H1 (cell line): ENCODE data around the gene ARAP3. TPM values are rescaled to one million over a fixed set of nuclear protein-coding genes. Genes with fewer than 3 reads are reported as not detected.

Source experiments
- CTCF ChIA-PET: fragments of 300-600 bp; sonication (Branson Sonifier 250); formaldehyde crosslinking; loops from one replicate; lab custom pipeline; 2021; ENCODE audit not compliant: partially characterized antibody; lab: Charles Lee
- POLR2A ChIA-PET: fragments of 300-600 bp; sonication (Branson Sonifier 250); formaldehyde crosslinking; loops from one replicate; lab custom pipeline; 2021; ENCODE audit warnings: inconsistent platforms; ENCODE audit not compliant: partially characterized antibody; lab: Charles Lee
- DNase-seq, 2 experiments: peaks; one replicate each; pipeline versions ENCODE4 v3.0.0 to v3.0.0-alpha.2; 2010 to 2022; ENCODE audit warnings: low spot score in 2 of 2, low read depth in 1 of 2, mixed read lengths in 1 of 2
- FAIRE-seq: peaks from 2 replicates; lab custom pipeline; 2011; peaks lifted over from hg19 to GRCh38; lab: Jason Lieb, UNC
- H2AFZ ChIP-seq: 2 replicates; pipeline ENCODE4 v1.8.1; 2012; ENCODE audit warnings: low read length, inconsistent platforms
- H2AK5ac ChIP-seq: 2 replicates; pipeline ENCODE4 v1.6.1; 2013; ENCODE audit warnings: low read depth, low read length
- H2BK120ac ChIP-seq: replicated peaks from 2 replicates; pipeline ENCODE3; 2013; ENCODE audit warnings: low read depth, low read length, inconsistent platforms
- H2BK12ac ChIP-seq: 2 replicates; pipeline ENCODE4 v1.6.1; 2013; ENCODE audit warnings: low read depth, low read length
- H2BK15ac ChIP-seq: 2 replicates; pipeline ENCODE4 v1.6.1; 2013; ENCODE audit warnings: low read length
- H2BK20ac ChIP-seq: 2 replicates; pipeline ENCODE4 v1.6.1; 2013; ENCODE audit warnings: low read length
- H2BK5ac ChIP-seq: 2 replicates; pipeline ENCODE4 v1.6.1; 2013; ENCODE audit warnings: low read depth, low read length
- H3K14ac ChIP-seq: 2 replicates; pipeline ENCODE4 v1.6.1; 2013; ENCODE audit warnings: inconsistent platforms; ENCODE audit not compliant: insufficient read length
- H3K18ac ChIP-seq: 2 replicates; pipeline ENCODE4 v1.6.1; 2013; ENCODE audit warnings: low read length; ENCODE audit errors: extremely low read depth
- H3K23ac ChIP-seq: 2 replicates; pipeline ENCODE4 v1.6.1; 2013; ENCODE audit warnings: inconsistent platforms; ENCODE audit not compliant: insufficient read length
- H3K23me2 ChIP-seq: 2 replicates; pipeline ENCODE4 v1.6.1; 2013; ENCODE audit warnings: low read depth, low read length
- H3K27ac ChIP-seq: 2 replicates; pipeline ENCODE4 v1.6.1; 2011; ENCODE audit warnings: low read depth, low read length, inconsistent platforms
- H3K27me3 ChIP-seq, 4 experiments: replicated peaks in 1 of 4; 1 replicate in 1 of 4; 2 replicates in 3 of 4; pipeline versions ENCODE4 v1.6.1 to v1.8.1; 2011 to 2013; ENCODE audit warnings: low read length in 3 of 4, mild to moderate bottlenecking in 3 of 4, inconsistent platforms in 2 of 4, mixed read lengths in 2 of 4, moderate library complexity in 1 of 4; ENCODE audit not compliant: control insufficient read depth in 3 of 4, insufficient read depth in 3 of 4; ENCODE audit errors: extremely low read depth in 1 of 4
- H3K36me3 ChIP-seq, 4 experiments: 2 replicates each; pipeline versions ENCODE4 v1.6.1 to v1.8.1; 2011 to 2013; ENCODE audit warnings: mild to moderate bottlenecking in 4 of 4, low read length in 3 of 4, moderate library complexity in 2 of 4, control low read depth in 1 of 4, inconsistent platforms in 1 of 4; ENCODE audit not compliant: insufficient read depth in 4 of 4, control insufficient read depth in 2 of 4
- H3K4ac ChIP-seq: replicated peaks from 2 replicates; pipeline ENCODE3; 2013; ENCODE audit warnings: low read length, low read depth, mixed read lengths, inconsistent platforms; ENCODE audit not compliant: insufficient read length
- H3K4me1 ChIP-seq, 4 experiments: replicated peaks in 1 of 4; 1 replicate in 1 of 4; 2 replicates in 3 of 4; pipeline versions ENCODE4 v1.6.1 to v1.8.1; 2011 to 2013; ENCODE audit warnings: low read length in 3 of 4, inconsistent platforms in 2 of 4, mixed read lengths in 1 of 4; ENCODE audit not compliant: insufficient read depth in 4 of 4, control insufficient read depth in 3 of 4
- H3K4me2 ChIP-seq, 2 experiments: 2 replicates each; pipeline versions ENCODE4 v1.6.1 to v1.8.1; 2011 to 2013; ENCODE audit warnings: low read depth in 2 of 2, low read length in 2 of 2, control low read depth in 1 of 2, inconsistent platforms in 1 of 2, mild to moderate bottlenecking in 1 of 2; ENCODE audit not compliant: insufficient read depth in 1 of 2
- H3K4me3 ChIP-seq, 4 experiments: fragments of 200-600, 300-600 bp in 1 of 4; sonication (generic), shearing (Covaris generic), sonication (Bioruptor Twin) in 1 of 4; 2 replicates each; pipeline versions ENCODE4 v1.5.1 to v1.8.1; 2011 to 2016; ENCODE audit warnings: low read length in 4 of 4, low read depth in 3 of 4, control low read depth in 2 of 4, inconsistent platforms in 2 of 4, mild to moderate bottlenecking in 2 of 4, mixed read lengths in 1 of 4, moderate library complexity in 1 of 4; ENCODE audit not compliant: insufficient read depth in 2 of 4; ENCODE audit errors: extremely low read depth in 1 of 4
- H3K56ac ChIP-seq: replicated peaks from 2 replicates; pipeline ENCODE3; 2013; ENCODE audit warnings: low read depth, mild to moderate bottlenecking, mixed read lengths, low read length, inconsistent platforms; ENCODE audit not compliant: insufficient read length
- H3K79me1 ChIP-seq: 2 replicates; pipeline ENCODE4 v1.6.1; 2013; ENCODE audit warnings: low read depth, low read length, control low read depth
- H3K79me2 ChIP-seq, 2 experiments: 2 replicates each; pipeline versions ENCODE4 v1.6.1 to v1.8.1; 2012 to 2013; ENCODE audit warnings: low read length in 2 of 2, mild to moderate bottlenecking in 2 of 2, inconsistent platforms in 1 of 2; ENCODE audit not compliant: insufficient read depth in 2 of 2, control insufficient read depth in 1 of 2
- H3K9ac ChIP-seq, 4 experiments: replicated peaks in 1 of 4; 1 replicate in 1 of 4; 2 replicates in 3 of 4; pipeline versions ENCODE4 v1.6.1 to v1.8.1; 2011 to 2013; ENCODE audit warnings: low read depth in 3 of 4, low read length in 3 of 4, control low read depth in 2 of 4, mild to moderate bottlenecking in 2 of 4, moderate library complexity in 2 of 4, inconsistent platforms in 1 of 4; ENCODE audit errors: extremely low read depth in 1 of 4
- H3K9me3 ChIP-seq, 2 experiments: 2 replicates each; pipeline versions ENCODE4 v1.6.1 to v1.8.1; 2012 to 2013; ENCODE audit warnings: mild to moderate bottlenecking in 2 of 2, moderate library complexity in 2 of 2, control low read depth in 1 of 2, inconsistent platforms in 1 of 2, low read depth in 1 of 2, low read length in 1 of 2, mixed read lengths in 1 of 2; ENCODE audit not compliant: insufficient read depth in 2 of 2
- H4K20me1 ChIP-seq, 2 experiments: replicated peaks in 1 of 2; 2 replicates each; pipeline versions ENCODE3 to v1.8.1; 2011 to 2013; ENCODE audit warnings: inconsistent platforms in 2 of 2, low read length in 2 of 2, mild to moderate bottlenecking in 1 of 2; ENCODE audit not compliant: insufficient read depth in 2 of 2, control insufficient read depth in 1 of 2
- H4K5ac ChIP-seq: 2 replicates; pipeline ENCODE4 v1.6.1; 2013; ENCODE audit warnings: low read length, low read depth, mixed read lengths, inconsistent platforms; ENCODE audit not compliant: insufficient read length
- H4K8ac ChIP-seq: 2 replicates; pipeline ENCODE4 v1.8.0; 2013; ENCODE audit warnings: mild to moderate bottlenecking, moderate library complexity, low read length, inconsistent platforms; ENCODE audit not compliant: insufficient read depth; ENCODE audit errors: extremely low read depth
- H4K91ac ChIP-seq: replicated peaks from 2 replicates; pipeline ENCODE3; 2013; ENCODE audit warnings: low read length, mixed read lengths, inconsistent platforms; ENCODE audit not compliant: insufficient read length
- SIRT6 ChIP-seq: IDR thresholded peaks from one replicate; pipeline ENCODE4 v1.7.1; 2012; ENCODE audit warnings: low read length, inconsistent platforms
- TEAD4 ChIP-seq: IDR thresholded peaks from 2 replicates; pipeline ENCODE4 v1.6.1; 2012; ENCODE audit warnings: low read depth, low read length, inconsistent platforms, mixed read lengths
- WGBS, 2 experiments: shearing (Covaris generic) in 1 of 2; methylation state at CpG; one replicate each; pipeline versions ENCODE4 v1.1.6 to v1.1.7; 2013 to 2015; ENCODE audit warnings: low lambda C conversion rate in 2 of 2, mixed read lengths in 2 of 2, inconsistent platforms in 1 of 2, low coverage in 1 of 2, missing lambda C conversion rate in 1 of 2; ENCODE audit not compliant: insufficient replicate concordance in 2 of 2, insufficient coverage in 1 of 2, insufficient read length in 1 of 2; ENCODE audit errors: extremely low coverage in 1 of 2, missing lambda C conversion rate in 1 of 2; 5-methylcytosine and 5-hydroxymethylcytosine counted together
- polyA plus RNA-seq, 7 experiments: library from polyadenylated mRNA; depleted of rRNA in 3 of 7; stranded (reverse) in 5 of 7; unstranded in 2 of 7; fragments of >200 nt in 5 of 7; fragments of 200-250 nt in 2 of 7; gene quantifications; 1 replicate in 5 of 7; 2 replicates in 1 of 7; 4 replicates in 1 of 7; pipeline versions ENCODE4 v1.2.1 to v1.2.3, GENCODE V29; 2011 to 2013; ENCODE audit warnings: missing spikeins in 2 of 7, mixed read lengths in 2 of 7
- total RNA-seq: library from RNA; stranded (reverse); fragmentation: NEBNext Ultra II Directional; extraction: Animal tissue kit (Norgen Biotek cat#: 25700); gene quantifications from 2 replicates; pipeline ENCODE4 v1.2.1, GENCODE V29; 2021

The ARAP3 gene
- total and polyA plus RNA-seq, 2 of the 8 experiments (the other 6 are each of a cell fraction or from before 2014, with no cell fraction given), result 14.4 to 48.6 TPM

- Histone ChIP-seq H4K5ac (no peak overlapping the region), H3K23me2 (no peaks in the 10 kb centered on the region), H3K79me1 (no peaks in the 10 kb centered on the region), H4K20me1 (no peaks in the 10 kb centered on the region), H3K4ac (no peak overlapping the region), H3K27ac (no peak overlapping the region), H2AK5ac (no peak overlapping the region), H3K14ac (no peak overlapping the region), H3K56ac (no peak overlapping the region), H3K18ac (no peak overlapping the region), H3K9ac (no peak overlapping the region), H3K4me1 (peaks cover 4 to 13% (median 9%) of the 10 kb centered on the region in 4 experiments), H4K8ac (0 out of 2 replicates have a peak overlapping the region, but pooled peaks have one; percentile 12), H3K79me2 (no peaks in the 10 kb centered on the region), H3K9me3 (no peaks in the 10 kb centered on the region), H2BK120ac (no peak overlapping the region), H2AFZ (no peak overlapping the region), H3K27me3 (peaks cover 0 to 11% (median 2%) of the 10 kb centered on the region in 4 experiments; a peak in 2 of 7 replicates), H2BK15ac (no peak overlapping the region), H2BK12ac (no peak overlapping the region), H3K36me3 (no peaks in the 10 kb centered on the region), H4K91ac (no peak overlapping the region), H3K23ac (no peak overlapping the region), H2BK5ac (no peak overlapping the region), H3K4me3 (peak overlapping the region; percentile 19 to 60 (median 54); a peak in 7 of 8 replicates), H2BK20ac (no peak overlapping the region), H3K4me2 (peak overlapping the region; percentile 1 to 96)
- TF ChIP-seq TEAD4 (0 out of 2 replicates have a peak, but pooled peaks have one; percentile 3), SIRT6 (no peak)
- POLR2A ChIA-PET, result interaction anchor here (0.8 to 3.1 kb wide), 18 partner anchors 9 to 320 kb away, joined by 3 to 18 read pairs (median 4); partner anchors contain the start of genes DELE1, DIAPH1, GNPDA1 and PCDH1
- FAIRE-seq (no peak), DNase-seq (no peak)
- CTCF ChIA-PET, result interaction anchor here (0.6 to 15.1 kb wide), 59 partner anchors 9 to 453 kb away, joined by 3 to 345 read pairs (median 7); partner anchors contain the start of genes ARAP3, DELE1, DIAPH1 and FCHSD1
- WGBS, 2 experiments, result 26% methylated on average over 5 of the region's 5 CpGs; no CpG with 5 or more reads in 1 of the 2 experiments
These were observed 10.5 kb upstream of the ARAP3 start for GRCh38 chr5:141692533-141692888.
